ENCODE data around the gene DOCK1.
A peak's percentile ranks its signal among the peaks of the same experiment; 100 is the strongest.

Gene DOCK1

DNA sequence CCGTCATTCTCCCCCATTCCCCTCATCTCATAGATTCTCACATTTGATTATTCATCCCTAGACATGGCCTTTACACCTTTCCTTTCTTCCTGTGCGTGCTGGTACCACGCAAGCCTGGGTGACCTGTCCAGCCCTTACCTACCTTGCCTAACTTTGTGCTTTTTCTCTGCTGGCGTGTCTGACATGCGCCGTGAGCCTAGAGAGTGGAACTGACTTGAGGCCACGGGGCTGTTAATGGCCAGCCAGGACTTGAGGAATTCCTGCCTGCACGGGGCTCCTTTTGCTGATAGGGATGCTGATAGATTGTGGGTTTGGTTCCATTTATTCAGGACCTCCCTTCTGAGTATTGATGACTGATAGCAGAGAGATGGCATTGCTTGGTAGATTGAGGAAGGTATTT lies 134.2 kb downstream of the DOCK1 start:
- DNase-seq (ENCODE audit: low spot score): no peak

DNA sequence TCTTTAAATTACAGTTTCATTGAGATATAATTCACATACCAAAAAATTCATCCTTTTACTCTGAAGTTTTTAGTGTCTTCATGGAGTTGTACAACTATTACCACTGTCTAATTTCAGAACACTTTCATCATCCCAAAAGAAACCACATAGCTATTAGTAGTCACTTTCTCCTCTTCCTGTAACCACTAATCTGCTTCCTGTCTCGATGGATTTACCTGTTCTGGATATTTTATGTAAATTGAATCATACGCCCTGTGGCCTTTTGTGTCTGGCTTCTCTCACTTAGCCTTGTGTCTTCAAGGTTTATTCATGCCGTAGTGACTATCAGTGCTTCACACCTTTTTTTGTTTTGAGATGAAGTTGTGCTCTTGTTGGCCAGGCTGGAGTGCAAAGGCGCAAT lies 135.5 kb downstream of the DOCK1 start:
- no peak for DNase-seq (ENCODE audit: low spot score)

DNA sequence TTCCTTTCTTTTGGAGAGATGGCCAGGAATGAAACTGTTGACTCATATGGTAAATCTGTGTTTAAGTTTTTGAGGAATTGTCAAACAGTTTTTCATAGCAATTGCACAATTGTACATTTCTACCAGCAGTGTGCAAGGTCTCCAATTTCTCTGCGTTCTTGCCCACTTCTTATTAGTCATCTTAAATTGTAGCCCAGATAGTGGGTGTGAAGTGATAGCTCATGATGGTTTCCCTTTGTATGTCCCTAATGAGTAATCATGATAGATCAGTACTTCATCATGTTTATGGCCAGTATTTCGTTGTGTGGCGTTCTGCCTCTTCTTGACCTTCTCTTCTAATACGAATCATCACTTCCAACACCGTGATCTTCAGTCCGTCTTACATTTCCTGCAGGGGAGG lies 136.3 kb downstream of the DOCK1 start:
- DNase-seq (ENCODE audit: low spot score): no peak

DNA sequence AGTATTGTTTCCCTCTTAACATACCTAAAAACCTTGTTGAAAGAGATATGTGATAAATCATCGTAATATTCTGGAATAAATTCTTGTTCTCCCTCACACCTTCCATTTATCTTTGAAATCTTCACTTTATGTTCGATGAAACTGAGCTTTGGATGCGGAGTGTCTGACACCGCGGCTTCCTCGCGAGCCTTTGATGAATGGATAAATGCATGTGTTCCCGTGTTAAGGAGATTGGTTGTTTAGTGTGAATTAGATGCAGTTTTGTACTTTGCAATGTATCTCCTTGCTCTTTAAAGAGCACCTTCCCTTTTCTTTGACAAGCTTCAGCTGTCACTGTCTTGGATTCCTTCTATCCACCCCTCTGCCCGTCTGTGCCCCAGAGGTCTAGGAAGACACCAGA lies 138.1 kb downstream of the DOCK1 start:
- no peak for DNase-seq (ENCODE audit: low spot score)

DNA sequence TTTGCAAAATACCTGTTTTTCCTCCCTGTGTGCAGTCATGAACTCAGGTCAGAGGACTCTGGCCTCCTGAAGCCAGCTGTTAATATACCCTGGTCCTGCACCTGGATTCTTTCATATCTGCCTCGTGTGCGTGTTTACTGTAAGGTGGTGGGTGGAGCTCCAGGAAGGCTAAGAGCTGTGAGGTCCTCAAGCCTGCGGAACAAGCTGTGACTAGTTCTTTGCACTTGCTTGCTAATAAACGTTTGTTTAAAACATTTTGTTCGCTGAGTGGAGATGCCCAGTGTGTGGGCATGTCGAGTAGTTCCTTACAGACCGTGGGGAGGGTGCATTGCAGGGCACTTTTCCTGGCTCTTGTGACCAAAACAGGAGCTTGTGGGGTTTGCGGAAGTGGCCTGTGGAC lies 139.0 kb downstream of the DOCK1 start:
- DNase-seq (ENCODE audit: low spot score): no peak

DNA sequence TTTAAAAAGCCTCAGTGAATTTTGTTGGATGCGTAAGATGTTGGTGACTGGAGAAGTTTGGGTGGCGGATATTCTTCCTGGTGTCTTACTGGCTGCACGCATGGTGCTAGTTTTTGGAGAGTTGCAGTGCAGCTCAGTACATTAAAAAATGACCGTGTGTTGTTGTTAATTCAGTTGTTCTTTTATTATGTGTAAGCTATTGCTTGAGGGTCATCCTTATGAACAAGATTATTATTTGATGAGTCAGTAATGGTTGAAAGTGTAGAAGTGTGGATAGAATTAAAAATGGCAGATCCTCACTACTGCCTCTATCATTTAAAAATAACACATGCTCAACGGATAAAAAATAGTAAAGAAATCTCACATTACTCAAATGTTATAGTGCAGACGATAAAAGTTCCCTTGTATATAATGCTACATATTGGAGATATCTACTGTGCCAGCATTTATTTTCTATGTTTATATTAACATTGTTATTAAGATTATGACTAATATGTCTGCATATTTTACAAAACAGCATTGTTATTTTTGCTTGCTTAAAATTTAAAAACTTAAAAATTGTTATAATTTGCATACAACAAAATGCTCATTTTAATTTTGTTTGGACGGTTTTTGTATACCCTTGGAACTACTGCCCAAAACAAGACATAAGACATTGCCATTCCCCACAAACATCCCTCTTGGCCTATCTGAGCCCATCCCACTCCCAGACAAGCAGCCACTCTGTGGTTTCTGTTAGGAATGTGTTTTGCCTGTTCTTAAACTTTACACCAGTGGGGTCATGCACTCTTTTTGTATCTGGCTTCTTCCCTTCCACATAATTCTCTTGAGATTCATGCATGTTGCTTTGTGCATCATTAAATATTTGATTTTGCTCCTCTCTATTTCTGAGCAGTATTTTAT lies 142.0 kb downstream of the DOCK1 start:
- no peak for DNase-seq (ENCODE audit: low spot score)

DNA sequence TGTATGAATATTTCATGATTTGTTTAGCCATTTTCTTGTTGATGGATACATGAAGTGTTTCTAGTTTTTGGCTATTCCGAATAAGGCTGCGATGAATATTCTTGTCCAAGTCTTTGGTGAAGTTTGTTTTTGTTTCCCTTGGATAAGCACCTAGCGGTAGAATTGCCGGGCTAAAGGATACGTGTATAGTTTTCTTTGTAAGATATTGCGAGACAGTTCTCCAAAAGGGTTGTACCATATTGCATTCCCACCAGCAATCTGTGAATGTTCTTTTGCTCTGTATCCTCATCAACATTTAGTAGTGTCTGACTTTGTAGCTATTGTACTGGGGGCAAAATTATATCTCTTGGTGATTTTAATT lies 142.6 kb downstream of the DOCK1 start:
- DNase-seq (ENCODE audit: low spot score): no peak

DNA sequence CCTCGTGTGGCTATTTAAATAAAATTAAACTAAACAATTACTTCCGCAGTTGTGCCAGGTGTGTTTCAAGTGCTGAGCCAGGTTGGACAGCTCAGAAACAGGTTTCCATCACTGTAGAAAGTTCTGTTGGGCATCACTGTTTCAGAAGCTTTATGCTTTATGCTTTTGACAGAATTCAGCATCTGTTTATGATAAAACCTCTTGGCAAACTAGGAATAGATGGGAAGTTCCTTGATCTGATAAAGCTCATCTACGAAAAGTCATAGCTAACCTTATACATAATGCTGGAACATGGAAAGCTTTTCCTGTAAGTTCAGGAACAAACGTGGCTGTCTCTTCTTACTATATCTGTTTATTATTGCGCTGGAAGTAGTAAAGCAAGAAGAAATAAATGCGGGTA lies 143.4 kb downstream of the DOCK1 start:
- no peak for DNase-seq (ENCODE audit: low spot score)

DNA sequence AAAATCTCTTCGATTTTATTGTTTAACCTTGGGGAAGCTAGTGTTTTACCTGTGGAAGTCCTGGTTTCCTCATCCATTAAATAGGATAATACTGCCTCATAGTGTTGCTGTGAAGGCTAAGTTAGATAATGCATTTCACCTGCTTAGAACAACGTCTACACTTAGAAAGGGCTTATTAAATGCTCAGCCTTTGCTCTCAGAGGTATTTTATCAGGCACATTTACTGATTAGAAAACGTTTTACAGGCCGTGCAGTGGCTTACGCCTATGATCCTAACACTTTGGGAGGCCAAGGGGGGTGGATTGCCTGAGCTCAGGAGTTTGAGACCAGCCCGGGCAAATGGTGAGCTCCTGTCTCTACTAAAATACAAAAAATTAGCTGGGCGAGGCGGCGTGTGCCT lies 146.8 kb downstream of the DOCK1 start:
- no peak for DNase-seq (ENCODE audit: low spot score)

DNA sequence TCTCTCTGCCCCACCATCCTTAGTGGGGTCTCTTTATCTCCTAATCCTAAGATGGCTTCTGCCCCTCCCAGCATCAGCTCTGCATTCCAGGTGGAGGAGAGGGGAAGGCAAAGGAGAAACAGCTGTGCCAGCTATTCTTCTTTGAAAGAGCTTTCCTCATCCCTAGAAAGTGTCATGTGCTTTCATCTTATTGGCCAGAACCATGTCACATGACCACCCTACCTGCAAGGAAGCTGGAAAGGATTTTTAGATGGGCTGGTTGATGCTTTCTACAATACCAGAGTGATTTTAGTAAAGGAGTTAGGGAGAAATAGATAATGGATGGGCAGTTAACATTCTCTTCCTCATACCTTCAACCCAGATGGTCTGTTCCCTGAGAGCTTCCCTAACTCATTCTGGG lies 150.0 kb downstream of the DOCK1 start:
- no peak for DNase-seq (ENCODE audit: low spot score)

DNA sequence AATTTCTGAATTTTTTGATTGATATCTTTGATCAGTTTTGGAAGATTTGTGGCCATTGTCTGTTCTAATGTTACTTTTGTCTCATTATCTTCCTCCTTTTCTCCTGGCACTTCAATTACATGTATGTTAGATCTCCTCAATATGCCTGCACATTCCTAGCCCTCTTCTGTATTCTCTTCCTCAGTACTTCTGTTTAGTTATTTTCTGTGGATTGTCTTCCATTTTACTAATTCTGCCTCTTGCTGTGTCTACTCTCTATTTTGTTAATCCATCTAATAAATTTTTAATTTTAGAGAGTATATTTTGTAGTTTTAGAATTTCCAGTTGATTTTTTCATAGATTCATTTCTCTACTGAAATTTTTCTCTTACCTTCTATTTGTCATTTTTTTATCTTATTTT lies 154.1 kb downstream of the DOCK1 start:
- no peak for DNase-seq (ENCODE audit: low spot score)

DNA sequence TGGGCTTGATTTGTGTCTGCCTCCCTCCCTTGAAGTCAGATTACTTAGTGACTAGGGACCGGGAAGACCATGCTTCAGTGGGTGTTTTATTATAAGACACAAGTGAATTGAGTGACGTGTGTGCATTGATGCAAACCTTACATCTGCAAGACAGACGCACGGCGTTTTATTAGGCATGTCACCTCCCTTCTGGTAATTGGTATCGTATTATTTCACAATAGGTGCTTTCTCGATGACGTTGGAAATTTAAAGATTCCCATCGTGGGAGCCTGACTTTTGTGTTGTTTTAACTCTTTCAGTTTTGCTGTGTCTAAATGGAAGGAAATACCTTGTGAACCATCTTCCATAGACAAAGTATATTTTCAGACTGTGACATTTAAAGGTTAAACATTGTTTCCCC lies 158.5 kb downstream of the DOCK1 start:
- no peak for DNase-seq (ENCODE audit: low spot score)

DNA sequence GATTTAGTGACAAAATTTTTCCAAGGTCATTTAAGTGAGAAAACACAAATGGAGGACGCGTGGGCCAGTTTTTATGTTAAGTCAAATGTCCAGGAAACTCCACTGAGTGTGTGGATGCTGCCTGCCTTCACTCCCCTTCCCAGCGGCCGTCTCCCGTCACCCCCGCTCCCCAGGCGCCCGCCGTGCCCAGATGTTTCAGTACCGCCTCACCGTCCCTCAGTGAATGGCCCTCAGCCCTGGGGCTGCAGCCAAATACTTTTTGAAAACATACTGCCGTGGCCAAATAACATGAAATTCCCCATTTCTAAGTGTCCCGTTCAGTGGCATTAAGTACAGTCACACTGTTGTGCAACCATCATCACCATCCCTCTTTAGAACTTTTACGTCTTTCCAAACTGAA lies 159.2 kb downstream of the DOCK1 start:
- DNase-seq (ENCODE audit: low spot score): no peak

DNA sequence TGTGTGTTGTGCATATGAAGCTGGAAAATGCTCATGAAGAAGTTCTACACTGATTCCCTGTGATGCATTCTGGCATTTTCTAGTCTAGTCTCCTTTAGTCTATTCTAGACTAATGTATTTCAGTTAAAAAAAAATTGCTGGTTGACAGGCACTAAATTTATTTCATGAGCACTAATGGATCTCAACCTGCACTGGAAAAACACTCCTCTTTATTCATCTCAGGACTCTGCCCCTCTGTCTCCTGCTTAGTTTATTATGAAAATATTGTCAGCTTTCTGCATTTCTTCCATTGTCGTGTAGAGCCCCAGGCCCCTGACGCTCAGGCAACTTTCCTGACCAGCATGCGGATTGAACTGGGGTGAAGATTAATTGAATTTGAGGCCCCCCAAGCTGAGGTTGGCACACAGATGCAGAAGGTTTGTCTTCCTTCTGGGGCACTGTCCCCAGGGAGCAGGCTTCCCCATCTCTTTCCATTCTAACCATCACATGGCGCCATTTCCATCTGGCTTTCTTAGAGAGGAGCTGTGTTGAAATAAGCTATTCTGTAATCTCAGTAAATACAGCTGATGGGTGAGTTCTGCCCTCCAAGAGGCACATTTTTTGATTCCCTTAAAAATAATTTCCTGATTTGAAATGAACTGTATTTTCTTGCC lies 162.4 kb downstream of the DOCK1 start:
- no peak for DNase-seq (ENCODE audit: low spot score)

DNA sequence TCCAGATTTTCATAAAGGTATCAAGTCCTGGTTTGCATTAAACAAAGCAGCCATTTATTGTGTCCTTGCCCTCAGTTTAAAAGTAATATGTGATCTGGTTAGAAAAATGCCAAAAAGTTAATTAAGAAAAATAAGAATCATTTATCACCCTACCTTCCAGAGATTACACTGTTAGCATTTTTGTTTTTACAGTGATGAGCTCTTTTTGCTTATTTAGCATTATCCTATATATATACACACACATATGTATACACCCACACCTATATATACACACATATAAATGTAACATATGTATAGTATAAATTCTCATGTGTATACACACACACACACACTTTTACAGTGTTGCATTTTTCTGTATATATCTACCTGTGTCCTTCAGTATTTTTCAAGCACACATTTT lies 163.3 kb downstream of the DOCK1 start:
- DNase-seq (ENCODE audit: low spot score): no peak

DNA sequence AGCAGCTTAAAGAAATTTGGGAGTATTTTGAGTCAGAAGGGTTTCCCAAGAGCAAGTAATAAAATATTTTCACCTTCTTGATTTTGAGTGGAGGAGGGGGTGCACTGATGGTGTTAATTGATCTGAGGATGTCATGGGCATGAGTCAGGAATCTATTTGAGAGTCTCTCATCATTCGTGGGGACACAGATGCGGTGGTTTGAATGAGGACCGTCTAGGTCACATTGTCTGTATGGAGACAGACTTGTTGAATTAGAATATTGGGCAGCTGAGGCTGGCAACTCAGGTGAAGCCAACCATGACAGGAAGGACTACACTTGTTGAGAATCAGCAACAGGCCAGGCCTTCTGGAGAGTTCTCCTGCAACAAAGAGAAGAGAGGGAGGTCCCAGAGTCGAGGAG lies 164.2 kb downstream of the DOCK1 start:
- DNase-seq (ENCODE audit: low spot score): no peak

DNA sequence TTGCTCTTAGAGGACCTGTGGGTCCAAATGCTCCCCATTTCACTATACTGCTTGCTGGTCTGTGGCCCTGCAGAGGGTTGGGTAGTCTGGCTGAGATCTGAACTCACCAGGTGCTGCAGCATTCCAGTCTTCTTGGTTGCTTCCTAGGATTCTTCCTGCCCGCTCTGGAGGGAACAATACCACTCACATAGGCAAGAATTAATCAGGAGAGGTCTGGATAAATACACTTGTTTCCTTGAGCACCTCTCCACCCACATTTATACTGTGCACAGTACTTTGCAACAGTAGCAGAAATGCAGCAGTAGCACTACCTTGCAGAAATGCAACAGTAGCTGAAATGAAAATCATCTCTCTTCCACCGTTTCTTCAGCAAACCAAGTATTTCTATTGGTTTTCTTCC lies 165.9 kb downstream of the DOCK1 start:
- no peak for DNase-seq (ENCODE audit: low spot score)

DNA sequence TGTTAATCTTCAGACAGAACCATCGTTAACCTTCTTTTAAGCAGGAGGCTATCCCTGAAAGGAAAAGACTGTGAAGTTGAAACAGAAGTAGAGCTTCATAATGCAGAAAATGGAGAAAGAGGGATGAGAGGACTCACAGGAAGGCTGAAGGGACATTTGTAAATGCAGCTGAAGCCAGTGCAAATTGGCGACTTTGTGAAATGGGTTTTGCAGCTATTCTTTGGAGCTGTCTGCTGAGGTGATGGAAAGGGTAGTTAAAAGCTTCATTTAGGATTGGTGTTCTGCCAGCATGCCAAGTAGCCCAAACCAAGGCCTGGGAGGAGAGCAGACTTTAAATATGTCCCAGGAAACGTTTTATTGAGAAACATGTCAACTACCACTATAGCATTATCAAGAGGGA lies 168.4 kb downstream of the DOCK1 start:
- no peak for DNase-seq (ENCODE audit: low spot score)

DNA sequence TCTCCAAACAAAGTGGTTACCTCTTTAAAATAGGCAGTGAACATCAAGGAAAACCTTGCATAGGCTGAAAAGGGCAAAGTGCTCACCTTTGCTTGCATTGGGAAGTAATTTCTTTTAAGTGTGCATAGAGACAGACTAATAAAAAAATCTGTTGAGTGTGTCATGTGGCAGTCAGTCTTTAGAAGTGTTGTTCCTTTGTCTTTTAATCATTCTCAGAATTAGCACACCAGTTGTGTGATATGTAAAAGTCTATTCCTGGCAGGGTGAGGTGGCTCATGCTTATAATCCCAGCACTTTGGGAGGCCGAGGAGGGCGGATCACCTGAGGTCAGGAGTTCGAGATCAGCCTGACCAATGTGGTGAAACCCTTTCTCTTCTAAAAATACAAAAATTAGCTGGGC lies 174.2 kb downstream of the DOCK1 start:
- no peak for DNase-seq (ENCODE audit: low spot score)

DNA sequence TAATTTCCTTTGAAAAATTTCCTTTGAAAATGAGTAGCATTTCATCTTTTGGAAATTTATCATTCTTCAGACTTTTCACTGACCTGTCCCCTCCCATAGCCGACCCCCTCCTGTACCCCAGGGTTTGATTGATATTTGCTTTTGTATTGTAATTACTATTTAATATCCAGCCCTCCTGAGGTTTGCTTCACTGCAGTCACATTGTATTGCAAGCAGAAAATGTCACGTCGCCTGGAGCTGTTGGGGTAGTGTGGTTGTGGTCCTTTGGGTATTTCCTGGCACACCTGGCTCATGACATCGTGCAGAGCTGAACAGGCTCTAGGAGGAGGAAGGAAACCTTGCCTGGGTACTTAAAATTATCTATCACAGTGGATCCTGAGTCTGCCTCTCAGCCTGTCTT lies 175.1 kb downstream of the DOCK1 start:
- DNase-seq (ENCODE audit: low spot score): peak; percentile 8

DNA sequence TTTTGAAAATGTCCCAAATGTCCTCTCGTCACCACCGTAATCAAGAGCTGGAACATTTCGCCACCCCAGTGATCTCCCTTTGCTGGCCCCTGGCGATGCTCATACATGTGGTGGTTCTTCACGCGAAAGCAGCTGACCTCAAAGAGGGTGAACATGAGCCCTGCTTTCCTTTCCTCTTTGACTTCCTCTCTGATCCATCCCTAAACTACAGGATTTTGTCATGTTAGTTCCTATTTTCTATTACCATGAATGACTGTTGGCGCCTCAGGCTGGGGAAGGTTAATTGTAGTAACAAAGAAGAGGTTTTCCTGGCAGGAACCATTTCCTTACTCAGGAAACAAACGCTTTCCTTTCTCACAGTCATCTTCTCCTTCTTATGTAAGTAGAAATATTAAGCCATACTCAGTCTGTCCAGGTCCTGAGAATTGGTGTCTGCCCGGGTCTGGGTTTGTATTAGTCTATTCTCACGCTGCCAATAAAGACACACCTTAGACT lies 176.7 kb downstream of the DOCK1 start:
- peak; percentile 28 for DNase-seq (ENCODE audit: low spot score)

DNA sequence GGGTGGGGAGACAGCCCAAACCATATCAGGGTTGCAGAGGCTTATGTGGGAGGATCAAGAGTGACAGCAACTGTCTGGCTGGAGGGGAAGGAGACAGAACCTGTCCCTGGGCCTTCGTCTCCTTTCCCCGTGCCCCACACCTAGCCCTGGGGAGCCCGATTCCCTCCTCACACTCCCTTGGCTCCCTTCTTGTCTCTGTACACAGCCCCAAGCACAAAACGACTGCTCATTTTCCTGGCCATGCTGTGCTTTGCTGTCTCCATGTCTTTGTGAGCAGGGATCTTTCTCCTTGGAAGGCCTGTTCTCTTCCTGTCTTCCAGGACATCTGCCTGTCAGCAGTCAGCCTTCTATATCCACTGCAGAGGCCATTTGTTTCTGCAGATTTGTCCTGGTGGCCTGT lies 177.4 kb downstream of the DOCK1 start:
- peak; percentile 17 for DNase-seq (ENCODE audit: low spot score)

DNA sequence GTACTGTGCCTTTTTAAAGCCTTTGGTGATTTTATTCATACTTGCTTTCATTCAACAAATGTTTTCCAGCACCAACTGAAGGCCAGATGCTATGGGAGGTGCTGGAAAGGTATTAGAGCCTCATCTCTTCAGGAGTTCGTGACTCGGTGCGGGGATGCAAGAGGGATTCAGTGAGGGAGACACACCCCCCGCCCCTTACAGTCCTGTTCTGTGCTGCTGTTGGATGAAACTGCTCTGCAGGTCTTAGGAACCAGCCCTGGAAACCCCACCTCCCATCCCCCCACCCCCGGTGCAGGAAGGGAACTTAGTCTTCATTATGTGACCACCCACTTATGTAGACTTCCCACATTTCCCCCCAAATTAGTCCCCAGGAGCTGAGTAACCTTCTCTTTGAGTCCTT lies 180.7 kb downstream of the DOCK1 start:
- no peak for DNase-seq (ENCODE audit: low spot score)

DNA sequence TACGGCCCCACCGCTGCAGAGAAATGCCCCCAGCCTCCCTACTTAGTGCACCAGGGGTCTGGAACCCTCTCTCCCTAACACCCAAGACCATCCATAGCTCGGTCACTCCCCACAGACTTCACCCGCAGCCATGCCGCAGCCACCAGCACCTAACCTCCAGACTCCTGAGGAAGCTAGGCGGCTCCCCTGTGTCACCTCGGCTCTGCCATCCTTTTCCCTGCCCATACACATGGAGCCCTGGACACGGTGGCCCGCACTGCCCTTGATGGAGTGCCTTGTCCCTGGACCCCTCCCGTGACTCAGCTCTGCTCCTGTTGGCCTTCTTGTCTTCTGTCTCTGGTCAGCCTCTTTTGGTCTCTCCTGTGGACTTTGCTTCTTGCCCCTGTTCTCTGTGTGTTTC lies 183.7 kb downstream of the DOCK1 start:
- DNase-seq (ENCODE audit: low spot score): no peak
